Endothelial cell of umbilical vein (primary cell): Measurements from ENCODE around the gene SNED1. TPM values are rescaled to one million over a fixed set of nuclear protein-coding genes. Genes with fewer than 3 reads are reported as not detected.

Experiments used
- BruUV-seq: library from RNA; stranded (reverse); fragments of 400-500 nt; replicated peaks from 2 replicates; lab custom pipeline; 2021; lab: Mats Ljungman, UMichigan
- CTCF ChIA-PET: fragments of 300-600, 350-600 bp; sonication (Branson Sonifier 250); formaldehyde crosslinking; loops from one replicate; lab custom pipeline; 2021; ENCODE audit warnings: antibody characterized with exemption, inconsistent platforms; lab: Charles Lee
- POLR2A ChIA-PET: fragments of 300-600, 350-600 bp; sonication (Branson Sonifier 250); formaldehyde crosslinking; loops from one replicate; lab custom pipeline; 2021; ENCODE audit warnings: antibody characterized with exemption, inconsistent platforms; lab: Charles Lee
- DNase-seq: peaks from one replicate; pipeline ENCODE4 v3.0.0-alpha.2; 2011; ENCODE audit warnings: low read depth, low spot score
- FAIRE-seq: peaks from 2 replicates; lab custom pipeline; 2011; peaks lifted over from hg19 to GRCh38; lab: Jason Lieb, UNC
- H2AFZ ChIP-seq: 2 replicates; pipeline ENCODE4 v1.6.0; 2012; ENCODE audit warnings: low read depth, low read length, control low read depth, inconsistent platforms
- H3K27ac ChIP-seq: 2 replicates; pipeline ENCODE4 v1.5.1; 2011; ENCODE audit warnings: low read depth, mild to moderate bottlenecking, control low read depth, low read length, moderate library complexity; ENCODE audit not compliant: insufficient read depth
- H3K27me3 ChIP-seq, 2 experiments: 2 replicates each; pipeline versions ENCODE4 v1.6.0 to v1.6.1; 2011; ENCODE audit warnings: low read length in 2 of 2, mixed read lengths in 1 of 2; ENCODE audit not compliant: control insufficient read depth in 2 of 2, insufficient read depth in 2 of 2
- H3K36me3 ChIP-seq, 2 experiments: 2 replicates in 1 of 2; 3 replicates in 1 of 2; pipeline ENCODE4 v1.5.1; 2011; ENCODE audit warnings: low read length in 2 of 2, mild to moderate bottlenecking in 1 of 2, moderate library complexity in 1 of 2; ENCODE audit not compliant: control insufficient read depth in 2 of 2, insufficient read depth in 2 of 2; ENCODE audit errors: extremely low read depth in 1 of 2
- H3K4me1 ChIP-seq: 3 replicates; pipeline ENCODE4 v1.5.1; 2011; ENCODE audit warnings: mild to moderate bottlenecking, low read length; ENCODE audit not compliant: control insufficient read depth, insufficient read depth; ENCODE audit errors: extremely low read depth
- H3K4me2 ChIP-seq: 2 replicates; pipeline ENCODE4 v1.6.1; 2011; ENCODE audit warnings: low read length, control low read depth, mixed read lengths; ENCODE audit not compliant: insufficient read depth
- H3K4me3 ChIP-seq, 3 experiments: fragments of 200-600 bp in 1 of 3; sonication (generic), shearing (Covaris generic) in 1 of 3; replicated peaks in 1 of 3; 2 replicates each; pipeline ENCODE4 v1.5.1; 2011 to 2016; ENCODE audit warnings: control low read depth in 3 of 3, low read length in 3 of 3, mild to moderate bottlenecking in 2 of 3, inconsistent platforms in 1 of 3, low read depth in 1 of 3, moderate library complexity in 1 of 3; ENCODE audit not compliant: insufficient read depth in 1 of 3
- H3K79me2 ChIP-seq: 2 replicates; pipeline ENCODE4 v1.6.0; 2012; ENCODE audit warnings: low read length, inconsistent platforms; ENCODE audit not compliant: control insufficient read depth, insufficient read depth
- H3K9ac ChIP-seq: replicated peaks from 2 replicates; pipeline ENCODE3; 2011; ENCODE audit warnings: low read length, control low read depth; ENCODE audit not compliant: insufficient read depth; ENCODE audit errors: extremely low read depth
- H3K9me1 ChIP-seq: replicated peaks from 3 replicates; pipeline ENCODE4 v1.6.0; 2011; ENCODE audit warnings: mild to moderate bottlenecking, low read length; ENCODE audit not compliant: control insufficient read depth, insufficient read depth; ENCODE audit errors: extremely low read depth
- H3K9me3 ChIP-seq: replicated peaks from 2 replicates; pipeline ENCODE4 v1.5.1; 2012; ENCODE audit warnings: low read length, inconsistent platforms; ENCODE audit not compliant: control insufficient read depth, insufficient read depth
- H4K20me1 ChIP-seq: replicated peaks from 2 replicates; pipeline ENCODE3; 2011; ENCODE audit warnings: mild to moderate bottlenecking, low read length; ENCODE audit not compliant: control insufficient read depth, insufficient read depth; ENCODE audit errors: extremely low read depth
- CTCF ChIP-seq, 2 donors: IDR thresholded peaks; 1 replicate in 1 of 2; 2 replicates in 1 of 2; pipeline ENCODE4 v1.5.1; 2011; ENCODE audit warnings: low read length in 2 of 2, mild to moderate bottlenecking in 2 of 2, moderate library complexity in 2 of 2, control low read depth in 1 of 2, inconsistent platforms in 1 of 2, low read depth in 1 of 2; ENCODE audit not compliant: insufficient read depth in 1 of 2; ENCODE audit errors: extremely low read depth in 1 of 2
- EZH2 ChIP-seq: IDR thresholded peaks from 2 replicates; pipeline ENCODE4 v1.6.1; 2012; ENCODE audit warnings: borderline replicate concordance, low read depth, mild to moderate bottlenecking, moderate library complexity, low read length, inconsistent platforms; ENCODE audit not compliant: severe bottlenecking
- FOS ChIP-seq: IDR thresholded peaks from 2 replicates; pipeline ENCODE4 v1.6.1; 2011; ENCODE audit warnings: mild to moderate bottlenecking, low read length, moderate library complexity, borderline replicate concordance; ENCODE audit not compliant: insufficient read depth
- GATA2 ChIP-seq: IDR thresholded peaks from 2 replicates; pipeline ENCODE4 v1.7.0; 2011; ENCODE audit warnings: low read depth, mild to moderate bottlenecking, moderate library complexity, mixed read lengths, low read length; ENCODE audit not compliant: insufficient read length, insufficient read depth
- JUN ChIP-seq: IDR thresholded peaks from 2 replicates; pipeline ENCODE4 v1.6.1; 2011; ENCODE audit warnings: borderline replicate concordance, low read depth; ENCODE audit not compliant: insufficient read length, insufficient read depth
- MYC ChIP-seq: IDR thresholded peaks from one replicate; pipeline ENCODE4 v1.6.1; 2011; ENCODE audit warnings: mild to moderate bottlenecking, low read depth, low read length
- POLR2A ChIP-seq: IDR thresholded peaks from 2 replicates; pipeline ENCODE4 v1.6.1; 2012; ENCODE audit warnings: low read depth, mild to moderate bottlenecking, control low read depth, low read length
- POLR2AphosphoS5 ChIP-seq: IDR thresholded peaks from 2 replicates; pipeline ENCODE4 v1.6.1; 2012; ENCODE audit warnings: low read depth, mild to moderate bottlenecking, control low read depth, low read length, moderate library complexity; ENCODE audit not compliant: insufficient read depth
- dilution Hi-C: fragments of 300-500 bp; cut with MboI; formaldehyde crosslinking; loops from one replicate; pipeline ENCODE4 v1.15.0; 2019; ENCODE audit warnings: low sequenced_read_pairs; ENCODE audit not compliant: extremely low pct_ligation_motif_present
- intact Hi-C: fragments of 100-400 bp; cut with micrococcal nuclease; formaldehyde crosslinking; loops from one replicate; pipeline ENCODE4 v1.10.0; 2022
- polyA plus RNA-seq, 4 experiments: library from polyadenylated mRNA; depleted of rRNA in 3 of 4; stranded (reverse) in 3 of 4; unstranded in 1 of 4; fragments of >200 nt; gene quantifications; 2 replicates each; pipeline versions ENCODE4 v1.2.1 to v1.2.3, GENCODE V29; 2011 to 2012; ENCODE audit warnings: missing spikeins in 1 of 4
- total RNA-seq: library from RNA; stranded (reverse); gene quantifications from 2 replicates; pipeline ENCODE4 v1.2.3, GENCODE V29; 2021
- TF ChIP-seq, protein P1 (sequence below): IDR thresholded peaks from 2 replicates; pipeline ENCODE4 v1.6.1; 2011; ENCODE audit not compliant: insufficient read depth, insufficient read length

SNED1 gene
- total and polyA plus RNA-seq, 2 donors (not counting 3 experiments of a cell fraction or from before 2014, with no cell fraction given): 14.1 to 17.2 TPM

DNA sequence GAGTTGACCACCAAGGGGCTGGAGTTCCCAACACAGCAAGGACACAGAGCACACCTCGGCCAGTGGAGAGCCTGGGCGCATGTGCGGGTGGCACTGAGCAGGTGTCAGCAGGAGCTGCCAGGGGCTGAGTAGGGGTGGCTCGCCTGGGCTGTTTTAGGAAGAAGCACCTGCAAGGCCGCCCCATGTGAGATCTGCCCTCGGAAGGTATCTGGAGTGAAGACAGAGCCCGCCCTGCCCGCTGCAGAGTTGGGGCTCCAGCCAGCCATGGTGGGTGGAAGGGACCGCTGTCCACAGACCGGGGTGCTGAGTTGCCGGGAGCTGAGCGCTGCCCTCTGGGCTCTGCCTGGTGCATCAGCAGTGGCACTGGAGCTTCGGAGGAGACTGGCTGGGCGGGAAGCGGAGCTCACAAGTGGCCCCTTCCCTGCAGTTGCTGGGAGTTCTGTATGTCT is 68.5 kb downstream of the SNED1 start:
- no TSS peak for BruUV-seq
- Histone ChIP-seq H3K79me2 (no peaks in the 10 kb centered on the region), H2AFZ (no peak overlapping the region), H3K27ac (no peak overlapping the region), H3K9me1 (no peaks in the 10 kb centered on the region), H3K9me3 (no peaks in the 10 kb centered on the region), H3K36me3 (no peaks in the 10 kb centered on the region), H3K27me3 (no peaks in the 10 kb centered on the region), H3K9ac (no peak overlapping the region), H3K4me3 (no peak overlapping the region), H3K4me2 (no peak overlapping the region), H3K4me1 (no peaks in the 10 kb centered on the region), H4K20me1 (no peaks in the 10 kb centered on the region)
- TF ChIP-seq EZH2 (no peak), JUN (no peak), FOS (no peak), MYC (no peak)
- no peak for DNase-seq
- POLR2A ChIA-PET: no interaction called here
- no peak for FAIRE-seq
- intact Hi-C loops (no loop called here), dilution Hi-C loops (no loop called here)
- CTCF ChIA-PET: interaction anchor here (1.5 to 3.1 kb wide), 3 partner anchors 11 to 153 kb away, joined by 7 to 15 read pairs (median 12); no protein-coding TSS in a partner anchor

DNA sequence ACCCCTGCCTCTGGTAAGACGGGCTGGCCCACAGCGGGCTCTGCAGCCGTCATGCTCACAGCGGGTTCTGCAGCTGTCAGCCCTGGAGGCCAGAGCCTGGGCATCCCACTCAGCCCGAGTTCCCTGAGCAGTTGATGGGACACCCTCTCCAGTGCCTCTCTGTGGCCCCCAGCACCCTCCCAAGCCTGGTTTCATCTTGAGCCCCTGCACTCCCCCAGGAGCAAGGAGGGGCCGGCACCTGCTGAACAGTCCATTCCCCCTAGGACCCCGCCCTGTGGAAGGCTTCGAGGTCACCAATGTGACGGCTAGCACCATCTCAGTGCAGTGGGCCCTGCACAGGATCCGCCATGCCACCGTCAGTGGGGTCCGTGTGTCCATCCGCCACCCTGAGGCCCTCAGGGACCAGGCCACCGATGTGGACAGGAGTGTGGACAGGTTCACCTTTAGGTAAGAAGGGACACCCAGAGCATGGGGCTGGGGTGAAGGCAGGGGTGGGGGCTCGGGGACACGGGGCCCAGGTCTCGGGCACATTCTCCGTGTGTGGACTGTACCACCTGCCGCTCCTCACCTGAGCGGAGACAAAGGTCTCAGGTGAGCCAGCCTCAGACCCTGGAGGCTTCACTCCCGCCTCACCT is 69.2 kb downstream of the SNED1 start:
- Histone ChIP-seq H2AFZ (no peak overlapping the region), H3K79me2 (no peaks in the 10 kb centered on the region), H3K27me3 (no peaks in the 10 kb centered on the region), H3K9ac (no peak overlapping the region), H3K9me3 (no peaks in the 10 kb centered on the region), H3K4me1 (no peaks in the 10 kb centered on the region), H4K20me1 (no peaks in the 10 kb centered on the region), H3K36me3 (no peaks in the 10 kb centered on the region), H3K4me2 (no peak overlapping the region), H3K9me1 (no peaks in the 10 kb centered on the region), H3K27ac (no peak overlapping the region), H3K4me3 (no peak overlapping the region)
- DNase-seq (no peak), FAIRE-seq (no peak)
- no TSS peak for BruUV-seq
- dilution Hi-C loops (no loop called here), intact Hi-C loops (no loop called here)
- TF ChIP-seq FOS: no peak
- no peak for TF ChIP-seq GATA2
- no peak for TF ChIP-seq EZH2
- TF ChIP-seq MYC: no peak
- no peak for TF ChIP-seq POLR2AphosphoS5
- TF ChIP-seq JUN: no peak
- TF ChIP-seq, protein P1, sequence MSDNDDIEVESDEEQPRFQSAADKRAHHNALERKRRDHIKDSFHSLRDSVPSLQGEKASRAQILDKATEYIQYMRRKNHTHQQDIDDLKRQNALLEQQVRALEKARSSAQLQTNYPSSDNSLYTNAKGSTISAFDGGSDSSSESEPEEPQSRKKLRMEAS: no peak
- no peak for TF ChIP-seq POLR2A
- no peak for TF ChIP-seq CTCF (IDR thresholded peaks at IDR 0.05; ENCODE audit: extremely low read depth in 1 of 2, insufficient read depth in 1 of 2, low read depth in 1 of 2, low read length in 2 of 2)
- ChIA-PET CTCF (interaction anchor here (1.5 to 3.1 kb wide), 3 partner anchors 10 to 154 kb away, joined by 7 to 15 read pairs (median 12); no protein-coding TSS in a partner anchor), POLR2A (interaction anchor here (0.6 kb wide), 1 partner anchor 715 kb away, joined by 3 read pairs; no protein-coding TSS in a partner anchor)
